PC-3 (cell line): Measurements from ENCODE around the gene RMND5B. TPM values are rescaled to one million over a fixed set of nuclear protein-coding genes. Genes with fewer than 3 reads are reported as not detected.

Experiments used
- ATAC-seq: fragments of 200-7000 bp; cut with Tn5 transposase; 2 replicates; pipeline ENCODE4 v1.9.1; 2020; ENCODE audit warnings: mild to moderate bottlenecking, moderate library complexity
- BruUV-seq: library from RNA; stranded (reverse); fragments of 400-500 nt; replicated peaks from 2 replicates; lab custom pipeline; 2021; lab: Mats Ljungman, UMichigan
- CTCF ChIA-PET: fragments of 300-600 bp; sonication (Branson Sonifier 250); formaldehyde crosslinking; loops from one replicate; lab custom pipeline; 2022; ENCODE audit warnings: antibody characterized with exemption; lab: Charles Lee
- POLR2A ChIA-PET: fragments of 300-600 bp; sonication (Branson Sonifier 250); formaldehyde crosslinking; loops from one replicate; lab custom pipeline; 2022; ENCODE audit warnings: antibody characterized with exemption; ENCODE audit not compliant: unreplicated experiment; lab: Charles Lee
- DNase-seq: peaks from one replicate; pipeline ENCODE4 v3.0.0-alpha.2; 2015
- H2AFZ ChIP-seq: fragments of 300-600 bp; sonication (generic); 2 replicates; pipeline ENCODE4 v1.6.0; 2016; ENCODE audit warnings: antibody characterized with exemption, low read length
- H3F3A ChIP-seq: fragments of 300-600 bp; sonication (generic); one replicate; pipeline ENCODE4 v1.6.0; 2017; ENCODE audit warnings: antibody characterized with exemption, low read length, control low read depth, mild to moderate bottlenecking; ENCODE audit not compliant: unreplicated experiment
- H3K27ac ChIP-seq: fragments of 300-600 bp; sonication (generic); 2 replicates; pipeline ENCODE4 v1.5.1; 2016; ENCODE audit warnings: mild to moderate bottlenecking, low read length
- H3K27me3 ChIP-seq: fragments of 300-600 bp; sonication (generic); 2 replicates; pipeline ENCODE4 v1.6.1; 2016; ENCODE audit warnings: low read length, mixed read lengths
- H3K36me3 ChIP-seq: fragments of 300-600 bp; sonication (generic); 2 replicates; pipeline ENCODE4 v1.6.1; 2016; ENCODE audit warnings: low read depth, mixed run types, low read length, mixed read lengths
- H3K4me1 ChIP-seq: fragments of 300-600 bp; sonication (generic); 2 replicates; pipeline ENCODE4 v1.5.1; 2016; ENCODE audit warnings: low read length; ENCODE audit not compliant: insufficient read depth
- H3K4me2 ChIP-seq: fragments of 300-600 bp; sonication (generic); 2 replicates; pipeline ENCODE4 v1.6.0; 2016; ENCODE audit warnings: low read length
- H3K4me3 ChIP-seq: fragments of 300-600 bp; sonication (generic); 2 replicates; pipeline ENCODE4 v1.5.1; 2016; ENCODE audit warnings: mild to moderate bottlenecking, low read length, mixed read lengths
- H3K79me2 ChIP-seq: fragments of 300-600 bp; sonication (generic); 2 replicates; pipeline ENCODE4 v1.6.1; 2017; ENCODE audit warnings: low read length, mixed read lengths
- H3K9ac ChIP-seq: fragments of 300-600 bp; sonication (generic); 2 replicates; pipeline ENCODE4 v1.6.0; 2016; ENCODE audit warnings: mild to moderate bottlenecking, low read length
- H3K9me2 ChIP-seq: fragments of 300-600 bp; sonication (generic); replicated peaks from 2 replicates; pipeline ENCODE4 v1.6.1; 2016; ENCODE audit warnings: mixed run types, low read length, mixed read lengths
- H3K9me3 ChIP-seq: fragments of 300-600 bp; sonication (generic); 2 replicates; pipeline ENCODE4 v1.6.1; 2016; ENCODE audit warnings: low read length, mixed read lengths
- H4K20me1 ChIP-seq: fragments of 300-600 bp; sonication (generic); 2 replicates; pipeline ENCODE4 v1.6.1; 2016; ENCODE audit warnings: low read length, mixed read lengths
- EZH2 ChIP-seq: fragments of 300-600 bp; sonication (generic); IDR thresholded peaks from one replicate; pipeline ENCODE4 v1.6.1; 2017; ENCODE audit warnings: antibody characterized with exemption, mild to moderate bottlenecking, low read length; ENCODE audit not compliant: unreplicated experiment
- EZH2phosphoT487 ChIP-seq: fragments of 300-600 bp; sonication (generic); IDR thresholded peaks from 2 replicates; pipeline ENCODE4 v1.6.1; 2018; ENCODE audit warnings: mild to moderate bottlenecking, antibody characterized with exemption, low read length, borderline replicate concordance
- intact Hi-C: fragments of 100-400 bp; cut with micrococcal nuclease; formaldehyde crosslinking; loops from 2 replicates; pipeline ENCODE4 v1.9.0; 2023
- total RNA-seq: library from RNA; depleted of rRNA; stranded (reverse); fragments of >200 nt; gene quantifications from 2 replicates; pipeline ENCODE4 v1.2.3, GENCODE V29; 2014
- TF ChIP-seq, protein P1 (sequence below): fragments of 300-600 bp; sonication (generic); conservative IDR thresholded peaks from 2 replicates; pipeline ENCODE4 v1.5.1; 2017; ENCODE audit warnings: antibody characterized with exemption, low read depth, mild to moderate bottlenecking, low read length

RMND5B gene
- total RNA-seq, 1 experiment from 2014 or later: 33.2 TPM

DNA sequence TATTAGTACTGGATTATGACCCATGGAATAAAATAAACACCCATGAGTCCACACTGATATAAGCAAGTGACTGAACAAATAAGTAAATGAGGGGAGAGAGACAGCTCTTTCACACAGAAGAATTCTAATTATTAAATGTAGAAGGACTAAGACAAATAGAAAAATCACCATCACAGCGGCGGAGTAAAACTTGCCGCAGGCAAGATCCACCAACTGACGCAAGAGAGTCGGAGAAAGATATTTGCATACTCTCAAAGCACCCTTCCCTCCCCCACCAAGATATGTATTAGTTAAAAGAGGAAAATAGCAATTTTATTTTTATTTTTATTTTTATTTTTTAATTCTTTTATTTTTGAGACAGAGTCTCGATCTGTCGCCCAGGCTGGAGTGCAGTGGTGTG, 32.1 kb upstream of the RMND5B start:
- POLR2A ChIA-PET: no interaction called here
- H3F3A ChIP-seq: no peaks in the 10 kb centered on the region
- ATAC-seq: no peak
- H3K79me2 ChIP-seq: no peaks in the 10 kb centered on the region
- CTCF ChIA-PET: no interaction called here
- DNase-seq: no peak
- no peaks in the 10 kb centered on the region for H3K36me3 ChIP-seq
- H3K9ac ChIP-seq: no peak overlapping the region
- no peak overlapping the region for H2AFZ ChIP-seq
- no peaks in the 10 kb centered on the region for H4K20me1 ChIP-seq
- no peak overlapping the region for H3K27ac ChIP-seq
- no peaks in the 10 kb centered on the region for H3K4me1 ChIP-seq
- TF ChIP-seq, protein P1, sequence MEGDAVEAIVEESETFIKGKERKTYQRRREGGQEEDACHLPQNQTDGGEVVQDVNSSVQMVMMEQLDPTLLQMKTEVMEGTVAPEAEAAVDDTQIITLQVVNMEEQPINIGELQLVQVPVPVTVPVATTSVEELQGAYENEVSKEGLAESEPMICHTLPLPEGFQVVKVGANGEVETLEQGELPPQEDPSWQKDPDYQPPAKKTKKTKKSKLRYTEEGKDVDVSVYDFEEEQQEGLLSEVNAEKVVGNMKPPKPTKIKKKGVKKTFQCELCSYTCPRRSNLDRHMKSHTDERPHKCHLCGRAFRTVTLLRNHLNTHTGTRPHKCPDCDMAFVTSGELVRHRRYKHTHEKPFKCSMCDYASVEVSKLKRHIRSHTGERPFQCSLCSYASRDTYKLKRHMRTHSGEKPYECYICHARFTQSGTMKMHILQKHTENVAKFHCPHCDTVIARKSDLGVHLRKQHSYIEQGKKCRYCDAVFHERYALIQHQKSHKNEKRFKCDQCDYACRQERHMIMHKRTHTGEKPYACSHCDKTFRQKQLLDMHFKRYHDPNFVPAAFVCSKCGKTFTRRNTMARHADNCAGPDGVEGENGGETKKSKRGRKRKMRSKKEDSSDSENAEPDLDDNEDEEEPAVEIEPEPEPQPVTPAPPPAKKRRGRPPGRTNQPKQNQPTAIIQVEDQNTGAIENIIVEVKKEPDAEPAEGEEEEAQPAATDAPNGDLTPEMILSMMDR: no peak
- TF ChIP-seq EZH2phosphoT487: no peak
- no peak for TF ChIP-seq EZH2
- H3K4me3 ChIP-seq: no peak overlapping the region
- intact Hi-C loops: no loop called here
- no peaks in the 10 kb centered on the region for H3K27me3 ChIP-seq
- H3K9me3 ChIP-seq: no peaks in the 10 kb centered on the region
- no peaks in the 10 kb centered on the region for H3K9me2 ChIP-seq
- no peak overlapping the region for H3K4me2 ChIP-seq
- no TSS peak for BruUV-seq

DNA sequence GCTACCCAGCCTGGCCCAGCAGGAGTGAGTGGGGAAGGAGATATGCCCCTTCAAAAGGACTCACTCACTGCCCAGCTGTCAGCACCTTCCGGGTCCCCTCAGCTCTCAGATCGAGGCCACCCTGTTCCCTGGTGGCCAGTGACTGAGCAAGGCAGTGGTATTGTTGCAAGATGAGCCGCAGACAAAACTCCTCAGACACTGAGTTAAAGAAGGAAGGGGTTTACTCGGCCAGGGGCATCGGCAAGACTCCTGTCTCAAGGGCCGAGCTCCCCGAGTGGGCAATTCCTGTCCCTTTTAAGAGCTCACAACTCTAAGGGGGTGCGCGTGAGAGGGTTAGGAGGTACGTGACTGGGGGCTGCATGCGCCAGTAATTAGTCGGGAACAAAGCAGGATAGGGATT, 27.2 kb upstream of the RMND5B start:
- H3K9me2 ChIP-seq: no peaks in the 10 kb centered on the region
- DNase-seq (no peak), ATAC-seq (no peak)
- no peak overlapping the region for H3K27ac ChIP-seq
- H3K9me3 ChIP-seq: no peaks in the 10 kb centered on the region
- no peak overlapping the region for H3K4me2 ChIP-seq
- ChIA-PET CTCF (no interaction called here), POLR2A (no interaction called here)
- H3K4me3 ChIP-seq: no peak overlapping the region
- H3K79me2 ChIP-seq: no peaks in the 10 kb centered on the region
- H3F3A ChIP-seq: no peaks in the 10 kb centered on the region
- intact Hi-C loops: no loop called here
- H3K9ac ChIP-seq: no peak overlapping the region
- H2AFZ ChIP-seq: no peak overlapping the region
- BruUV-seq: no TSS peak
- H4K20me1 ChIP-seq: no peaks in the 10 kb centered on the region
- TF ChIP-seq EZH2 (no peak), EZH2phosphoT487 (no peak)
- TF ChIP-seq, protein P1: no peak
- no peaks in the 10 kb centered on the region for H3K27me3 ChIP-seq
- no peaks in the 10 kb centered on the region for H3K36me3 ChIP-seq
- H3K4me1 ChIP-seq: peaks cover 2% of the 10 kb centered on the region; the same call in 1 of the 2 replicates

DNA sequence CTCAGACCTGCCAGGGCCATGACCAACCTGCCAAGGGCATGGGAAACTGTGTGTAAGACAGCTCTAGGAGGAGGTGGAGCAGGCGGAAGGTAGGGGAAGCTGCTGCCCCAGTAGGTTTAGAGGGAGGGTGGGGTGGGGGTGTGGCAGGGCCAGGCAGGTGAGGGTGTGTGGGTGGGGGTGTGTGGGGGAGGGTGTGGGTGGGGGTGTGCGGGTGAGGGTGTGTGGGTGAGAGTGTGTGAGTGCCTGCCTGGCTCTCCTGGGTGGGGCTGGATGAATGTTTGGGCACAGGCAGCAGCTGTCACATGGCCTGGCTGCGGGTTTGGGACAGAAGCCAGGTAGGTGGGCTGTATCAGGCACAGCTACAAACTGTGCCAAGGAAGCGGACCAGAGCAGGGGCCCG, 26.3 kb upstream of the RMND5B start:
- no peaks in the 10 kb centered on the region for H3K79me2 ChIP-seq
- H4K20me1 ChIP-seq: no peaks in the 10 kb centered on the region
- no TSS peak for BruUV-seq
- ATAC-seq (no peak), DNase-seq (no peak)
- CTCF ChIA-PET: no interaction called here
- H3K36me3 ChIP-seq: no peaks in the 10 kb centered on the region
- peaks cover 7% of the 10 kb centered on the region; the same call in 1 of the 2 replicates for H3K4me1 ChIP-seq
- no peaks in the 10 kb centered on the region for H3K9me3 ChIP-seq
- TF ChIP-seq, protein P1: no peak
- TF ChIP-seq EZH2phosphoT487: no peak
- no peak for TF ChIP-seq EZH2
- no peaks in the 10 kb centered on the region for H3K27me3 ChIP-seq
- POLR2A ChIA-PET: no interaction called here
- H3K27ac ChIP-seq: no peak overlapping the region
- no peak overlapping the region for H3K4me2 ChIP-seq
- no peak overlapping the region for H3K4me3 ChIP-seq
- H2AFZ ChIP-seq: no peak overlapping the region
- H3K9me2 ChIP-seq: no peaks in the 10 kb centered on the region
- intact Hi-C loops: no loop called here
- H3F3A ChIP-seq: no peaks in the 10 kb centered on the region
- no peak overlapping the region for H3K9ac ChIP-seq
